KMS-11 (cell line): ENCODE results near the gene PTGDR2.

Experiments used
- H2AFZ ChIP-seq: fragments of 200-600 bp; sonication (generic); 2 replicates; pipeline ENCODE4 v1.6.1; 2016; ENCODE audit warnings: antibody characterized with exemption, mixed run types, low read depth
- H3K27ac ChIP-seq: fragments of 200-600 bp; sonication (generic); 2 replicates; pipeline ENCODE4 v1.6.1; 2016; ENCODE audit warnings: mild to moderate bottlenecking, mixed run types
- H3K27me3 ChIP-seq: fragments of 200-600 bp; sonication (generic); 2 replicates; pipeline ENCODE4 v1.6.1; 2017; ENCODE audit warnings: mild to moderate bottlenecking, low read depth, mixed run types, moderate library complexity; ENCODE audit not compliant: insufficient read depth
- H3K36me3 ChIP-seq: fragments of 200-600 bp; sonication (generic); 2 replicates; pipeline ENCODE4 v1.6.1; 2017; ENCODE audit warnings: mild to moderate bottlenecking, mixed run types; ENCODE audit not compliant: insufficient read depth
- H3K4me1 ChIP-seq: fragments of 200-600 bp; sonication (generic); 2 replicates; pipeline ENCODE4 v1.6.1; 2016; ENCODE audit warnings: mild to moderate bottlenecking, low read depth, mixed run types; ENCODE audit not compliant: poor library complexity, severe bottlenecking
- H3K4me2 ChIP-seq: fragments of 200-600 bp; sonication (generic); 2 replicates; pipeline ENCODE4 v1.7.0; 2016; ENCODE audit warnings: mild to moderate bottlenecking, mixed run types
- H3K4me3 ChIP-seq: fragments of 200-600 bp; sonication (generic); IDR thresholded peaks from 2 replicates; pipeline ENCODE4 v1.6.1; 2017; ENCODE audit warnings: low read depth, low read length, mixed read lengths; ENCODE audit not compliant: insufficient read depth
- H3K79me2 ChIP-seq: fragments of 200-600 bp; sonication (generic); 2 replicates; pipeline ENCODE4 v1.6.1; 2016; ENCODE audit warnings: low read depth, mixed run types; ENCODE audit not compliant: insufficient read depth
- H3K9ac ChIP-seq: fragments of 200-600 bp; sonication (generic); 2 replicates; pipeline ENCODE4 v1.6.1; 2016; ENCODE audit warnings: mild to moderate bottlenecking, mixed run types
- H4K20me1 ChIP-seq: fragments of 200-600 bp; sonication (generic); 2 replicates; pipeline ENCODE4 v1.6.1; 2016; ENCODE audit warnings: mild to moderate bottlenecking, mixed run types; ENCODE audit not compliant: insufficient read depth
- CTCF ChIP-seq: fragments of 200-600 bp; sonication (generic); conservative IDR thresholded peaks from 2 replicates; pipeline ENCODE4 v1.6.1; 2017; ENCODE audit warnings: low read depth, mild to moderate bottlenecking, antibody characterized with exemption, low read length, moderate library complexity, mixed read lengths

PTGDR2 gene

GRCh38 chr11:60872961-60873524 lies 17.3 kb upstream of the PTGDR2 start:
- Histone ChIP-seq H3K36me3 (no peaks in the 10 kb centered on the region), H4K20me1 (no peaks in the 10 kb centered on the region), H3K4me3 (no peak overlapping the region), H3K4me1 (peaks cover 37% of the 10 kb centered on the region), H3K79me2 (no peaks in the 10 kb centered on the region), H3K9ac (no peak overlapping the region), H2AFZ (no peak overlapping the region), H3K27ac (no peak overlapping the region), H3K4me2 (0 out of 2 replicates have a peak overlapping the region, but pooled peaks have one; percentile 61), H3K27me3 (no peaks in the 10 kb centered on the region)
- no peak for TF ChIP-seq CTCF

- no peak for TF ChIP-seq CTCF
- H2AFZ ChIP-seq, result no peak overlapping the region
- H4K20me1 ChIP-seq, result no peaks in the 10 kb centered on the region
- no peak overlapping the region for H3K9ac ChIP-seq
- H3K36me3 ChIP-seq, result no peaks in the 10 kb centered on the region
- H3K4me2 ChIP-seq, result peak overlapping the region; percentile 61; the same call in 1 of the 2 replicates
- peaks cover 37% of the 10 kb centered on the region for H3K4me1 ChIP-seq
- H3K27ac ChIP-seq, result no peak overlapping the region
- no peak overlapping the region for H3K4me3 ChIP-seq
- H3K27me3 ChIP-seq, result no peaks in the 10 kb centered on the region
- no peaks in the 10 kb centered on the region for H3K79me2 ChIP-seq
These were observed 16.6 kb upstream of the PTGDR2 start for GRCh38 chr11:60872124-60872960.

GRCh38 chr11:60871378-60872061 lies 15.8 kb upstream of the PTGDR2 start:
- H3K79me2 ChIP-seq, result no peaks in the 10 kb centered on the region
- no peak overlapping the region for H2AFZ ChIP-seq
- no peak overlapping the region for H3K4me3 ChIP-seq
- H3K27ac ChIP-seq, result no peak overlapping the region
- peaks cover 37% of the 10 kb centered on the region for H3K4me1 ChIP-seq
- H4K20me1 ChIP-seq, result no peaks in the 10 kb centered on the region
- H3K27me3 ChIP-seq, result no peaks in the 10 kb centered on the region
- peak overlapping the region; percentile 61; the same call in 1 of the 2 replicates for H3K4me2 ChIP-seq
- H3K9ac ChIP-seq, result no peak overlapping the region
- H3K36me3 ChIP-seq, result no peaks in the 10 kb centered on the region
- TF ChIP-seq CTCF, result no peak

- peaks cover 37% of the 10 kb centered on the region for H3K4me1 ChIP-seq
- no peaks in the 10 kb centered on the region for H3K36me3 ChIP-seq
- no peak overlapping the region for H2AFZ ChIP-seq
- no peaks in the 10 kb centered on the region for H3K27me3 ChIP-seq
- no peaks in the 10 kb centered on the region for H4K20me1 ChIP-seq
- no peak for TF ChIP-seq CTCF
- peak overlapping the region; percentile 19; the same call in 1 of the 2 replicates for H3K27ac ChIP-seq
- H3K9ac ChIP-seq, result no peak overlapping the region
- peak overlapping the region; percentile 61 for H3K4me2 ChIP-seq
- no peaks in the 10 kb centered on the region for H3K79me2 ChIP-seq
- H3K4me3 ChIP-seq, result no peak overlapping the region
These were observed 15.1 kb upstream of the PTGDR2 start for GRCh38 chr11:60870733-60871377.
